H9 (cell line): ENCODE measurements around the gene VTCN1. TPM values are rescaled to one million over a fixed set of nuclear protein-coding genes. Genes with fewer than 3 reads are reported as not detected.

Experiments used
- DNase-seq: peaks from one replicate; pipeline ENCODE4 v3.0.0-alpha.2; 2017
- H2AFZ ChIP-seq: one replicate; pipeline ENCODE4 v1.6.1; 2013; ENCODE audit warnings: mild to moderate bottlenecking, low read length, control low read depth, moderate library complexity
- H2AK5ac ChIP-seq: 2 replicates; pipeline ENCODE4 v1.6.1; 2013; ENCODE audit warnings: low read length, control low read depth, mixed read lengths; ENCODE audit not compliant: insufficient read length
- H2BK120ac ChIP-seq: one replicate; pipeline ENCODE4 v1.6.1; 2013; ENCODE audit warnings: low read depth, mild to moderate bottlenecking, low read length, control low read depth, inconsistent platforms; ENCODE audit not compliant: poor library complexity, severe bottlenecking
- H2BK12ac ChIP-seq: 2 replicates; pipeline ENCODE4 v1.6.1; 2013; ENCODE audit warnings: low read length, control low read depth, mixed read lengths, low read depth; ENCODE audit not compliant: insufficient read length
- H2BK15ac ChIP-seq: 2 replicates; pipeline ENCODE4 v1.6.1; 2013; ENCODE audit warnings: low read depth, low read length, control low read depth
- H2BK20ac ChIP-seq: one replicate; pipeline ENCODE4 v1.6.1; 2013; ENCODE audit warnings: low read depth, mild to moderate bottlenecking, low read length, control low read depth, inconsistent platforms; ENCODE audit not compliant: poor library complexity, severe bottlenecking
- H2BK5ac ChIP-seq: 2 replicates; pipeline ENCODE4 v1.6.1; 2013; ENCODE audit warnings: low read length, control low read depth, mixed read lengths; ENCODE audit not compliant: insufficient read length
- H3K14ac ChIP-seq: 2 replicates; pipeline ENCODE4 v1.6.1; 2013; ENCODE audit warnings: low read length, control low read depth; ENCODE audit not compliant: insufficient read depth
- H3K18ac ChIP-seq: 2 replicates; pipeline ENCODE4 v1.6.1; 2013; ENCODE audit warnings: low read depth, mild to moderate bottlenecking, mixed read lengths, low read length, control low read depth; ENCODE audit not compliant: insufficient read length
- H3K23ac ChIP-seq: 2 replicates; pipeline ENCODE4 v1.6.1; 2013; ENCODE audit warnings: low read length, control low read depth, mixed read lengths, low read depth; ENCODE audit not compliant: insufficient read length
- H3K23me2 ChIP-seq: 2 replicates; pipeline ENCODE4 v1.6.1; 2013; ENCODE audit warnings: low read depth, mild to moderate bottlenecking, mixed read lengths, low read length, control low read depth; ENCODE audit not compliant: insufficient read length, poor library complexity, severe bottlenecking
- H3K27ac ChIP-seq: 2 replicates; pipeline ENCODE4 v1.5.1; 2013; ENCODE audit warnings: low read length, control low read depth, mixed read lengths, low read depth; ENCODE audit not compliant: insufficient read length
- H3K27me3 ChIP-seq: 2 replicates; pipeline ENCODE4 v1.6.1; 2013; ENCODE audit warnings: low read length, control low read depth, inconsistent platforms; ENCODE audit not compliant: insufficient read depth
- H3K4ac ChIP-seq: 2 replicates; pipeline ENCODE4 v1.6.1; 2013; ENCODE audit warnings: low read depth, mild to moderate bottlenecking, control low read depth, inconsistent platforms, low read length, moderate library complexity
- H3K4me1 ChIP-seq: 2 replicates; pipeline ENCODE4 v1.6.1; 2013; ENCODE audit warnings: low read length, control low read depth, inconsistent platforms; ENCODE audit not compliant: insufficient read depth
- H3K4me2 ChIP-seq: 2 replicates; pipeline ENCODE4 v1.6.1; 2013; ENCODE audit warnings: low read length, control low read depth, mixed read lengths; ENCODE audit not compliant: insufficient read length, insufficient read depth
- H3K56ac ChIP-seq: 2 replicates; pipeline ENCODE4 v1.6.1; 2013; ENCODE audit warnings: low read depth, mild to moderate bottlenecking, mixed read lengths, low read length, control low read depth; ENCODE audit not compliant: insufficient read length
- H3K79me1 ChIP-seq: 2 replicates; pipeline ENCODE4 v1.6.1; 2013; ENCODE audit warnings: low read depth, mild to moderate bottlenecking, moderate library complexity, low read length, control low read depth, inconsistent platforms; ENCODE audit not compliant: insufficient read depth, poor library complexity, severe bottlenecking
- H3K79me2 ChIP-seq: 2 replicates; pipeline ENCODE4 v1.6.1; 2013; ENCODE audit warnings: low read length, control low read depth, inconsistent platforms; ENCODE audit not compliant: insufficient read depth
- H3K9ac ChIP-seq: 2 replicates; pipeline ENCODE4 v1.6.1; 2013; ENCODE audit warnings: low read length, control low read depth, mixed read lengths; ENCODE audit not compliant: insufficient read length; ENCODE audit errors: extremely low read depth
- H3K9me3 ChIP-seq: one replicate; pipeline ENCODE4 v1.6.1; 2013; ENCODE audit warnings: low read depth, low read length, inconsistent platforms; ENCODE audit not compliant: control insufficient read depth
- H3T11ph ChIP-seq: one replicate; pipeline ENCODE4 v1.6.1; 2013; ENCODE audit warnings: mild to moderate bottlenecking, low read length, control low read depth, inconsistent platforms
- H4K20me1 ChIP-seq: one replicate; pipeline ENCODE4 v1.6.1; 2013; ENCODE audit not compliant: control insufficient read depth, insufficient read length, insufficient read depth
- H4K5ac ChIP-seq: 2 replicates; pipeline ENCODE4 v1.6.1; 2013; ENCODE audit warnings: low read depth, mild to moderate bottlenecking, mixed read lengths, low read length, control low read depth; ENCODE audit not compliant: insufficient read length
- H4K8ac ChIP-seq: replicated peaks from 2 replicates; pipeline ENCODE4 v1.6.1; 2013; ENCODE audit warnings: low read length, control low read depth, mixed read lengths, low read depth; ENCODE audit not compliant: insufficient read length
- H4K91ac ChIP-seq: 2 replicates; pipeline ENCODE4 v1.6.1; 2013; ENCODE audit warnings: low read depth, mild to moderate bottlenecking, moderate library complexity, mixed read lengths, low read length, control low read depth; ENCODE audit not compliant: insufficient read length
- H3K27ac Mint-ChIP-seq, 3 experiments: 2 replicates in 2 of 3; 3 replicates in 1 of 3; pipeline ENCODE4 v1.8.0; 2020 to 2021; ENCODE audit warnings: mixed read lengths in 3 of 3, mild to moderate bottlenecking in 1 of 3, moderate library complexity in 1 of 3
- H3K27me3 Mint-ChIP-seq: 2 replicates; pipeline ENCODE4 v1.8.0; 2021; ENCODE audit warnings: low read depth, mild to moderate bottlenecking, moderate library complexity, mixed read lengths
- H3K36me3 Mint-ChIP-seq, 3 experiments: 2 replicates in 2 of 3; 3 replicates in 1 of 3; pipeline ENCODE4 v1.8.0; 2020 to 2021; ENCODE audit warnings: low read depth in 3 of 3, mixed read lengths in 3 of 3; ENCODE audit not compliant: insufficient read depth in 1 of 3
- H3K4me1 Mint-ChIP-seq, 2 experiments: 2 replicates each; pipeline ENCODE4 v1.8.0; 2020; ENCODE audit warnings: mixed read lengths in 2 of 2
- H3K4me3 Mint-ChIP-seq, 2 experiments: 2 replicates in 1 of 2; 3 replicates in 1 of 2; pipeline ENCODE4 v1.8.0; 2020 to 2021; ENCODE audit warnings: mild to moderate bottlenecking in 2 of 2, mixed read lengths in 2 of 2, moderate library complexity in 1 of 2
- H3K9me3 Mint-ChIP-seq, 2 experiments: 2 replicates in 1 of 2; 3 replicates in 1 of 2; pipeline ENCODE4 v1.8.0; 2020; ENCODE audit warnings: mild to moderate bottlenecking in 2 of 2, mixed read lengths in 2 of 2, moderate library complexity in 1 of 2
- WGBS: extraction: QIAGEN DNeasy Blood & Tissue Kit; methylation state at CpG from one replicate; pipeline ENCODE4 v1.1.7; 2013; ENCODE audit warnings: missing lambda C conversion rate, low lambda C conversion rate, mixed read lengths; ENCODE audit not compliant: insufficient read length; ENCODE audit errors: extremely low coverage; 5-methylcytosine and 5-hydroxymethylcytosine counted together
- total RNA-seq: library from RNA; stranded (reverse); gene quantifications from 2 replicates; pipeline ENCODE4 v1.2.1, GENCODE V29; 2021
- TF ChIP-seq, protein P1 (sequence below): fragments of 200-600 bp; sonication (generic); conservative IDR thresholded peaks from 3 replicates; pipeline ENCODE4 v1.8.0; 2021; ENCODE audit warnings: antibody characterized with exemption, mild to moderate bottlenecking

Gene VTCN1
- total RNA-seq, 1 experiment from 2014 or later: 0.33 TPM

DNA sequence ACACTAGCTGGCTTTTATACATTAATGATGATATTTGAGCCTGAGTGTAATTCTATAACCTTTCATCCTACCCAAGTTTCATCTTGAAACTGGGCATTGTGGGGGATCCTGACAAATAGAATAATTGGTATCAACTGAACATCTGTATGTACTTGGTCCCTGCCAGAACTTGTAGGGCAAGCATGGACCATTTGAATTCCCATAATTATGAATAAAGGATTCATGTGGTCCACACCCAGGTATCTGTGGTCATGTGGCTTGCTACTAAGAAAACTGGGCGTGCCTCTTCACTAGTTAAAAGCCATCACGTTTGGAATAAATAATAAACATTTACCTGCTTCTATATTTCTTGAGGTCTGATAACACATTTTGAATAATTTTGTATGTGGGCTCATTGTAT, 20.6 kb upstream of the VTCN1 start:
- Histone ChIP-seq H3K23me2 (no peaks in the 10 kb centered on the region), H2AFZ (no peak overlapping the region), H3K9me3 (no peaks in the 10 kb centered on the region), H3K79me2 (no peaks in the 10 kb centered on the region), H3K56ac (no peak overlapping the region), H4K91ac (no peak overlapping the region), H2AK5ac (no peak overlapping the region), H3K4me1 (peaks cover 2% of the 10 kb centered on the region; the same call in 1 of the 2 replicates), H3K27ac (no peak overlapping the region), H2BK20ac (no peak overlapping the region), H3K9ac (no peak overlapping the region), H4K20me1 (no peaks in the 10 kb centered on the region), H4K5ac (no peak overlapping the region), H2BK5ac (no peak overlapping the region), H4K8ac (no peak overlapping the region), H3K18ac (no peak overlapping the region), H2BK120ac (no peak overlapping the region), H3K27me3 (no peaks in the 10 kb centered on the region), H2BK15ac (no peak overlapping the region), H3K4me2 (no peak overlapping the region), H2BK12ac (no peak overlapping the region), H3K14ac (no peak overlapping the region), H3K79me1 (no peaks in the 10 kb centered on the region), H3T11ph (no peak overlapping the region), H3K4ac (no peak overlapping the region), H3K23ac (no peak overlapping the region)
- no CpG with 5 or more reads among the region's 2 CpGs for WGBS
- TF ChIP-seq, protein P1, sequence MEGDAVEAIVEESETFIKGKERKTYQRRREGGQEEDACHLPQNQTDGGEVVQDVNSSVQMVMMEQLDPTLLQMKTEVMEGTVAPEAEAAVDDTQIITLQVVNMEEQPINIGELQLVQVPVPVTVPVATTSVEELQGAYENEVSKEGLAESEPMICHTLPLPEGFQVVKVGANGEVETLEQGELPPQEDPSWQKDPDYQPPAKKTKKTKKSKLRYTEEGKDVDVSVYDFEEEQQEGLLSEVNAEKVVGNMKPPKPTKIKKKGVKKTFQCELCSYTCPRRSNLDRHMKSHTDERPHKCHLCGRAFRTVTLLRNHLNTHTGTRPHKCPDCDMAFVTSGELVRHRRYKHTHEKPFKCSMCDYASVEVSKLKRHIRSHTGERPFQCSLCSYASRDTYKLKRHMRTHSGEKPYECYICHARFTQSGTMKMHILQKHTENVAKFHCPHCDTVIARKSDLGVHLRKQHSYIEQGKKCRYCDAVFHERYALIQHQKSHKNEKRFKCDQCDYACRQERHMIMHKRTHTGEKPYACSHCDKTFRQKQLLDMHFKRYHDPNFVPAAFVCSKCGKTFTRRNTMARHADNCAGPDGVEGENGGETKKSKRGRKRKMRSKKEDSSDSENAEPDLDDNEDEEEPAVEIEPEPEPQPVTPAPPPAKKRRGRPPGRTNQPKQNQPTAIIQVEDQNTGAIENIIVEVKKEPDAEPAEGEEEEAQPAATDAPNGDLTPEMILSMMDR: no peak
- no peaks in the 10 kb centered on the region; a peak in 1 of 4 replicates for H3K4me1 Mint-ChIP-seq
- H3K27me3 Mint-ChIP-seq: no peaks in the 10 kb centered on the region; the same call in 1 of the 2 replicates
- no peak overlapping the region for H3K4me3 Mint-ChIP-seq
- H3K27ac Mint-ChIP-seq: no peak overlapping the region
- H3K9me3 Mint-ChIP-seq: no peaks in the 10 kb centered on the region; a peak in 1 of 5 replicates
- no peak for DNase-seq
- no peaks in the 10 kb centered on the region for H3K36me3 Mint-ChIP-seq
